HG02642 (cell line): ENCODE data around the gene PDE4B.

Experiments
- ATAC-seq: cut with Tn5 transposase; IDR thresholded peaks from one replicate; pipeline ENCODE4 v1.9.1; 2021; ENCODE audit warnings: mild to moderate bottlenecking; ENCODE audit not compliant: unreplicated experiment, poor library complexity

Gene PDE4B

DNA sequence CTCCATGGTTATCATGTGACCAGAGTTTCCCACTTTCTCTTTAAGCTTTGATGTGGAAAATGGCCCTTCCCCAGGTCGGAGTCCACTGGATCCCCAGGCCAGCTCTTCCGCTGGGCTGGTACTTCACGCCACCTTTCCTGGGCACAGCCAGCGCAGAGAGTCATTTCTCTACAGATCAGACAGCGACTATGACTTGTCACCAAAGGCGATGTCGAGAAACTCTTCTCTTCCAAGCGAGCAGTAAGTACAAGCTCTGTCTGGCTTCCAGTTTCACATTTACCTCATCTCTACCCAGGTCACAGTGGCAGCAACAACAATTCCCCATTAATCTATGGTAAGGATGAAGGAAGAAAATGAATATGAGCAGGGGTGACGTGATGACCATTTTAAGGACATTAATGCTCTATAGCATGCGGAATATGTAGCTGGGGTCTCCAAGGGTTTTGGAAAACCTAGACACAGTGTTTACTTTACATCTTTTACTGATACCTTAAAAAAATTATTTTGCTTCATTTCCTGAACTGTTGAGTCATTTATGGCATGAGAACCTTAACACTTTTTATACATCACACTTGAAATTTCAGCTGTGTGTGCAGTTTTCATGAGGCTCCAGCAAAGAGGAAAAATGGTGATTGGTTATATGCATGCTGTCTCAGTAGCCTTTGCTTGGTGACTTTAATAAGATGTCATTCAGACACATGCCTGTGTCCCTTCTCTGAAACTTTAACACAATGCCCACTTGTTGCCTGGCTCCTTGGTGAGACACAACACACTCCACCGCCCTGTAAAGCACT, 454.9 kb downstream of the PDE4B start:
- ATAC-seq, result no peak

- ATAC-seq, result no peak
Measured at GRCh38 chr1:66248257-66248656, 455.6 kb downstream of the PDE4B start.

GRCh38 chr1:66248746-66249145, 456.1 kb downstream of the PDE4B start:
- ATAC-seq, result no peak

DNA sequence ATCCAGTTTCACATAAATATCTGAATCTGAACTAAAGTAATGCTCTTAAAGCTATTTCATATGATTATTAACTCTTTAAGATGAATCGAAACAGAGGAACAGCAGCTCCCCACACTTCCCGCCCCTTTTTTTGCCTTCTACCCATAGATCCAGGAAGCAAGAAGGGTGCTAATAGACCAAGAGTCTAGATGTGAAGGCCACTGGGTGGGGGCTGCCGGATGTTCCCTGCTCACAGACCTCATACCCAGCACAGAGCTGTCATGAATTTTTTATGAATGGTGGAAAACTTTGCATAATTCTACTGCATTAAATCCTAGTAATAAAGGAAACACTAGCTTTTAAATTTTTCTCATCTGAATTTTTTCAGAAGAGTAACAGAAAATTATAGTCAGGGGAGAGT, 457.4 kb downstream of the PDE4B start:
- no peak for ATAC-seq

GRCh38 chr1:66250478-66250877, 457.8 kb downstream of the PDE4B start:
- ATAC-seq, result no peak

DNA sequence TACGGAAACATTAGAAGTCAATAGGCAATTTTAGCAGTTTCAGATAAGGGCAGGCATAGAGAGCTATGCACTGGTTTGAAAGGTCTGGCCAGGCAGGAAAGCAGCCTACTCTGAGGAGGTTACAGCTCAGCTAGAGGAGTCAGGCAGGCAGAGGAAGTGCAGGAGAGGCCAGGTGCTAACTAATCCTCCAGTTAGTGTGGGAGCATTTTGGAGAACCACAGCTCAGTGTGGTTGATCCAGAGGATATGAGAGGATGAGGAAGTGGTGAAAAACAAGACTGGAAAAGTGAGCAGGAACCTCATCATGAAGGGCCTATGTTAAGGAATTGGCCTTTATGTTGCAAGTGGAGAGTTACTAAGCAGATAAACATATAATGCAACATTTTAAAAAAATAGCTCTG, 458.9 kb downstream of the PDE4B start:
- ATAC-seq, result no peak

DNA sequence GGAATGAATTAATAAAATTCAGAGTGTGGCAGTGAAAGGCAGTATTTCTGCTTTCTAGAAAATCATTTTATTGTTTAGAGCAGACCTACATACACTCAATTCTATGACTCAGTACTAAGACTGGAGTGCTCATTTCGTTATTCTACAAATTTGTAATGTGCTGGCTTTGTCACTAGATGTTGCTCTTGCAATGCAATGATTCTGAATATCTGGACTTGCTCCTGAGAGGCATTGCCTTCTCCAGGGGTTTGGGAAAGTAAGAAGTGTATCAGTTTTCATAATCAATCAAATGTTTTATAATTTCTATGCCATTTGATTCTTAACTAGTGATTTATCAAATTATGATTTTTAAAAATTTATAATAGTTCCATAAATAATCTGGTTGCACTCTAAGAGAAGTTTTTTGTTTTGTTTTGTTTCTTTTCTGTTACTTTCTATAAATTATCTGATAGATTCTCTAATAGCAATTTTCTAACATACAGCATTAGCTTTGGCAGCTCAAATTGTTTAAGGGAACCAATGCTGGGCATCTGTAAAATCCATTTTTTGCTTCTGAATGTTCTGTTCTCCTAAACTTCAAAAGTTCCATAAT, 460.7 kb downstream of the PDE4B start:
- ATAC-seq, result peak; percentile 74

GRCh38 chr1:66254785-66255184, 462.1 kb downstream of the PDE4B start:
- no peak for ATAC-seq

DNA sequence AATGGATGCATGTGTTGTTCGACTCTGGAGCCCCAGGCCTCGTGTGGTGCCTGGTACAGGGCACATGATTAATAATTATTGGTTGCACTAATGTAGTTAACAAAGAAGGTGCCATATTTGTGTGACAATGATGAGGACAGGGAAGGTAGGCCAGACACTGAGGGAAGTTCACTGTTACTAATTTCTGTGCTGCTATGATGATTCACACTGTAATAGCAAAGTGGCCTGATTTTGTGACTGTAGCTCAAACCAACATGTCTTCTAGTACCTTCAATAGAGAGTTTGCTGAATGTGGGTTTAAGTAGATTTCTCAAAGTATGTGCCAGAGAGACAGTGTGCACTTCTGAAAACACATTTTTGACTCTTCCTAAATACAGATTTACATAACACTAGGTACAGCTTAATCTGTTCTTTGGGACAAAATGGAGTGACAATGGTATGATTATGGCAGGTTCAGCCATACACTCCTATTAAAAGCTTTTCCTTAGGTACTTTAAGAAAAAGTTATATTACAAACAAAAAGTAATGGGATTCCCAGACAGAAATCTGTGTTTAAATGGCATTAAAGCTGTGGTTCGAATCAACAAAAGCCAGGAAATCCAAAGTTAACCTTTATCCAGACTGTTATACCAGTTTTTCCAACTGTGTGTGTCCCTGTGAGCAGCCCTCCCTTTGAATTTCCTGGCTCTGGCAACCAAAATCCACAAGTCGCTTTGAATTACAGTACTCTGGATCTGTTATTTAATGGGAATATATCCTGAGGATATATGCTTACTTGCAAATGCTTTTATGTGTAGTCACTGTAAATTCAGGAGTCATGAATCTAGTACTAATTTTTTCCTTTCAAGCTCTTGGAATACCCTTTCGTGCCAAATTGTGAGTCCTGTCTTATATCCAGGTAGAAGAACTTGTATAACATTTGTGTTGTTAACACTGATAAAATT, 464.2 kb downstream of the PDE4B start:
- ATAC-seq, result no peak

DNA sequence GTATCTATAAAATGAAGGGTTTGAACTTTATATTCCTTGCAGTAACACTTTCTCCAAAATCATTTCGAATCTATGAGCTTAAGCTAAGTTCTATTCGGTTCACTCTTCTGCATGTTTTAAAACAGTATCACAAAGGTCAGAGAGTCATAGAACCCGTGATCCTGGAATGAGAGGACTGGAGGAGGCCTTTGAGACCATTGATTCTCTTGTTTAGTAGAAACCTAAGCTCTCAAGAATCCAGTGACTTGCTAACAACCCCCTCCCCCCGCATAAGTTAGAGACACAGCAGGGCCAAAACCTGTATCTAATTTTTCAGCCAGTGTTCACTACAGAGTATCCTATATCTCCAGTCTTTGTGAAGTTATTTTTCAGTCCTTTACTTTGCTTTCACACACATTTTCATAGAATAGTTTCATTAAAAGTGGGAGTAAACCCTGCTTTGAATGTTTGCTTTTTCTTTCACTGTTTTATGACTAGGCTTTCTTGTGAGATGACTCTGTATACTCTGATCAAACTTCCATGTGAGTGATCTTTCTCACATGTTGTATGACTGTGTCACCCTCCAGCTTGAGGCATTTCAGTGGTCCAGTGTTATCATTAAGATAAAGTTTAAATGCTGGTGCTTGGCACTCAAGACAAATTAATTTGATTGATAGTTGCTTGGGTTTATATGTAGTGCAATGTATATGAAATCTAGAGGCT, 465.9 kb downstream of the PDE4B start:
- ATAC-seq, result peak; percentile 75

DNA sequence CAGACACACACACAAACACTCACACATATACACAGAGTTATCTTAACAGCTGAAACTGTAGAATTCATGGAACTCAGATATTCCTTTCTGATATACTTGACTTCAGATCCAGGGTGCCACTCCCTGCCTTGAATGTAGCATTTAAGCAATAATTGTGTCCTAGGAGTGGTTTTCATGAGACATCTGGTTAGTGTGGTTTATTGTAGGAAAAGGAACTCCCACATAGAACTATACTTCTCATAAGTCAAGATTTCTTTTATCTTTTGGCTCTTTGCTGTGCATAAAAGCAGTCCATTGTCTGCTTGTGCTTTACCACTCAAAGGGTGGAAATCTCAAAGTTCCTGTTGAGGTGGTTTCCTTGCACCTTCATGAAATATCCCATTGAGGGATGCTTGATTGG, 468.7 kb downstream of the PDE4B start:
- no peak for ATAC-seq

GRCh38 chr1:66262208-66262963, 469.7 kb downstream of the PDE4B start:
- no peak for ATAC-seq

- ATAC-seq, result no peak
Measured at GRCh38 chr1:66265268-66265667, 472.6 kb downstream of the PDE4B start.

GRCh38 chr1:66265796-66266195, 473.1 kb downstream of the PDE4B start:
- ATAC-seq, result no peak

- ATAC-seq, result no peak
Measured at GRCh38 chr1:66266350-66266749, 473.7 kb downstream of the PDE4B start.

DNA sequence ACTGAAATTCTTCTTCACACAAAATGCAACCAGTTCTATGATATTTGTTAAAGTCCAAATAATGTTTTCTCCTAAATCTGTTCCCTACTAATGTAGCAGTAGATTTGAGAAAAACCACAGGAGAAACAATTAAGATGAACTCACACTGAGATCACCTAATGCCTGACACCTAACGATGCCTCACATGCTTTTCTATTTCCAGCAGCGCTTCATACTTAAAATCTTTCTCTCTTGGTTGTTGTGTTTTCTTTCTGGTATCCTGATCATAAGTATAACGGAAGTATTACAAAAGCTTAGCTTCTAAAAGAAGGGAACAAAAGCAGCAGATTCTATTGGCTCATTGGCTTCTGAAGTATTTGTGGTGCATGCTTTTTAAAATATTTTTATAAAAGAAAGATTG, 474.1 kb downstream of the PDE4B start:
- ATAC-seq, result no peak

DNA sequence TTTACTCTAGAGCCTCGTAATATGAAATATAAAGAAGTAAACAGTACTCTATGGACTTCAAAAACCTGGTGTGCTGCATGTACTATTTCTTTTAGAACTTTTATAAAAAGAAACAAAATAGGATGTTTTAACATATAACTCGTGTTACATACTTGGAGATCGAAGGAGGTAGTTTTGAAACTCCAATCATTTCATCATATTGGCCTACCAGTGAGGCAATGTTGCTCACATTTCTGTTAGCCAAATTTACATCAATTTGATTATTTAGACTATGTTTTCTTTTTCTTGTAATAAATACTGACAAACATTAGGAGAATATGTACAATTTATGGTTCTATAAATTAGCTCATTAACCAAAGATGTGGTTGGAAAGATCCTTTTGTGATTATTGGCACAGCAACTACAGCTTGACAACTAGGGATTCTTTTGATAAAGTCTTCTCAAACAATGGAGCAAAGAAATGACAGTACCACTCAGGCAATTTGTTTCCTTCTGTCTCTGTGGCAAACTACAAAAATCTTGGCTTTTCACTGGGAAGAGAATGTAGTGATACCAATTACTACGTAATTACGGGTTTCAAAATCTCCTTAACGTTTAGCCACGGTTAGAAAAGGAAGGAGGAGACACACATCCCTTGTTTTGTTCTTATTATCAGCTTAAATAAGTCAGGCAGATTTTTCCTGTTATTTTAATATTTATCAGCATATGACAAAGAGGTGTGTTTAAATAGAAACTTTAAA, 474.7 kb downstream of the PDE4B start:
- no peak for ATAC-seq

- no peak for ATAC-seq
Measured at GRCh38 chr1:66269222-66269621, 476.5 kb downstream of the PDE4B start.
